HTERT RPE-1 (cell line): ENCODE data around the gene DPY19L1.
"Not testable (repeated sequence)": the region's sequence is repeated elsewhere in the genome, so short reads cannot be mapped to it uniquely, and the experiment has no call there.

Experiments
- in situ Hi-C: fragments of 300-500 bp; cut with MboI; formaldehyde crosslinking; loops from 4 replicates; pipeline ENCODE4 v1.14.3; 2020; ENCODE audit warnings: low sequenced_read_pairs

Gene DPY19L1

DNA sequence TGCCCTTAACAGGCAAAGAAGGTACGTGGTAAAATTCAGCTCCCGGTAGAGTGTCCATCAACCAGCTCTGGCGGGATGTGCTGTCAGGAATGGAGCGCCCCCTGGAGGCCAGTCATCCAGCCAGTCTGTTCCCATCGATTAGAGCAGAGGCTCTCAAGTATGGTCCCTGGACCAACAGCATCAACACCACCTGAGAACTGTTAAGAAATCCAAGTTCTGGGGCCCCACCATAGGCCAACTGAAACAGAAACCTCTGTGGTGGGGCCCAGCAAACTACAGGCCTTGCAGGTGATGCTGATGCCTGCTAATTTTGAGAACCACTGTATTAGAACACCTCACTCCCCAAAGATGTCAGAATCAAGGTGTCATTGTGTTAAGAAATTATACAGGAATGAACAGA, 109.2 kb downstream of the DPY19L1 start:
- in situ Hi-C loops, result no loop called here

DNA sequence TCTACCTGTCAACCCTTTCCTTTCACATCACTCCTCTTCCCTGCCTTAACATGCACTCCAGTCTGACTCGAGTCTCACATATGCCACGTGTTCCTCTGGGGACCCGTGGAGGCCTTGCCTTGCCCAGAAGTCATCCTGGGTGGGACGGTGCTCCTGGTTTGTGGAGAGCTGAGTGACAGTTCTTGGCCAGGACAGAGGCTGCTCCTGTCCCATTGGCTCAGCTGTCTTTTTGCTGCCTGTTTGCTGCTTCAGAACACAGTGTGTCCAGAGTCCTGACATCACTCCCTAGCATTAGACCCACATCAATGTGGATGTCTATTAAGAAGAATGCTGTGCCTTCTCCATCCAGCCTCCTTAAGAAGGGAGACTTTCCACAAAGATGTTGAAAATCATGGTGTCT, 116.8 kb downstream of the DPY19L1 start:
- in situ Hi-C loops, result not testable (repeated sequence)

DNA sequence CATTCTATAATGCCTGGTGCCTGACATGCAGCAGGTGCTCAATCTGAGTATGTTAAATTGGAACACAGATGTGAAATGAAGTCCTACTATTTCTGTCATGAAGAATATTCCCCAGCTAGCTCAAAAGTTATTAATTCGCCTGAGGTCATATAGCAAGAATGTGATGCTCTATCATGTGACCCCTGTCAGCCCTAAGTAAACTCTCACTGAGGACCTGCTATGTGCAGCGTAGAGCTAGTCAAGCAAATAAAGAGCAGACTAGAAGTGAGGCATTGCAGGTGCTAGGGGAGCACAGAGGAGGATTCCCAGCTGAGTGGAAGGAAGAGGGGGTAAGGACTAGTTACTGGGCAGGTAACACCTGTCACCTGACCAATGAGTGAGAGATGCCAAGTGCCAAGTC, 118.2 kb downstream of the DPY19L1 start:
- in situ Hi-C loops, result not testable (repeated sequence)

DNA sequence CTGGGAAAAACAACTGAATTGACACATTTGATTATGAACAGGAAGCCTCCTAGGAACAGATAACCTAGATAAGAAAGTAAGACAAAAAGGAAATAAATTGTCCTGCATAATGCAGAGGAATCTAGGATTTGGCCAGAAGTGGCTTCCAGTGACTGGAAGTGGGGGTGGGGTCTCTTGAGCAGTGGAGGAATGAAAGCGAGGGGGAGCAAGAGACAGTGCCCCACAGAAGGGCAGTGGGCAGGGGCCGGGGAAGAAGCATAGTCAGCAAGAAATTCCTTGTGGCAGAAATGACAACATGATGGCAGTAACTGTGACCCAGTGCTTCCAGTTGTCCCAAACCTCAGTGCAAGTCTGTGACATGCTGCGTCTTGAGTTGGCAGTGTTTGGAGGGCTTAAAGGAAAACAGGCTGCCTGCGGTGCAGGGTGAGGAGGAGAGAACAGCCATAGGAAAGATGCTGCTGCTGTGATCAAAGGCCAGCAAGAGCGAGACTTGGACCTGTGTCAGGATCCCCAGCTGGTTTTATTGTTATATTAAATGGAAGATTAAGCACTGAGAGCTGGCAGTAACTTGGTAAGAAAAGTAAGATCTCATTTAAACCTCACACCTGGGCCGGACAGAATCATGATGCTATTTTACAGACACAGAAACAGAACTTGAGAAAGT, 119.0 kb downstream of the DPY19L1 start:
- in situ Hi-C loops, result not testable (repeated sequence)

DNA sequence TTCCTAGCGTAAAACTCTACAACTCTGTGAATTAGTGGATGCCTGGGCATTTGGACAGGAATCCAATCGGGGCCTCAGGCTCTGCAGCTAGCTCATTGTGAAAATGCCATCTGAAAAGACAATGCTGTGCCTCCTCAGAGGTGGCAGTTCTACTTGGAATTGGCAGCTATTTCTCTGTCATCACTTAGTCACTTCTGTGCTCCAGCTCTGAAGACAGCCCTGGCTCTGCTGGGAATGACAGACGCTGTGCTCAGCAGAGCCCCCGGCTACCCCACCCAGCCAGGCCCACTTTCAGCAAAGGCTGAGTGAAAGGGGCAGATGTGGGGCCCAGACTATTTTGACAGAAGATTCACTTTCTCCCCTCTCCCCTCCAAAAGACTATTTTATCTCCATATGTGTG, 119.8 kb downstream of the DPY19L1 start:
- in situ Hi-C loops, result not testable (repeated sequence)

DNA sequence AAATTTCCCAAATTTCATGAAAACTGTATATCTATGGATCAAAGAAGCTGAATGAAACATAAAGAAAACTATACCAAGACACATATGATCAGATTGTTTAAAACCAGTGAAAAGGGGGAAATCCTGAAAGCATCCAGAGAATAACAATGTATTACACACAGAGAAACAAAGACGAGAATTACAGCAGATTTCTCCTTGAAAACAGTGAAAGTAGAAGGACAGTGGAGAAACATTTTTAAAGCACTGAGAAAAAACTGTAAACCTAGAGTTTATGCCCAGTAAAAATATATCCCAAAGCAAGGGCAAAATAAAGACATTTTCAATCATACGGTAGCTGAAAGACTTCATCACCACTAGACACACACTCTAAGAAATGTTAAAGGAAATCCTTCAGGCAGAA, 121.0 kb downstream of the DPY19L1 start:
- in situ Hi-C loops, result no loop called here

DNA sequence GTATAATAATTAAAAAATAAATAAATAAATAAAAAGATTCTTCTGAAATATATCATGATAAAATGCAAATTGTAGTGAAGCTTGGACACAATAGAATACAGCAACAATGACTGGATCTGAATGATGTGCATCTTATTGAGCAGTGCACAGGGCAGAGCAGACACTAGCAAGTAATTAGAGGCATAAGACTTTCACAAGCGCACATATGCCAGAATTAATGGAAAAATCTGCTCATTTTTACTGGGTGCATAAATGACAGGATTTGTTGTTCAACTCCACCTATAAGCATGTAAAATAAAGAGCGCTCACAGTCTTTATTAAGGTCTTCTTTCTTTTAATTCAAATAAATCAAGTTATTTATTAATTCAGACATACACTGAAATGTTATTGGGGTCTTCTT, 125.0 kb downstream of the DPY19L1 start:
- in situ Hi-C loops, result no loop called here

DNA sequence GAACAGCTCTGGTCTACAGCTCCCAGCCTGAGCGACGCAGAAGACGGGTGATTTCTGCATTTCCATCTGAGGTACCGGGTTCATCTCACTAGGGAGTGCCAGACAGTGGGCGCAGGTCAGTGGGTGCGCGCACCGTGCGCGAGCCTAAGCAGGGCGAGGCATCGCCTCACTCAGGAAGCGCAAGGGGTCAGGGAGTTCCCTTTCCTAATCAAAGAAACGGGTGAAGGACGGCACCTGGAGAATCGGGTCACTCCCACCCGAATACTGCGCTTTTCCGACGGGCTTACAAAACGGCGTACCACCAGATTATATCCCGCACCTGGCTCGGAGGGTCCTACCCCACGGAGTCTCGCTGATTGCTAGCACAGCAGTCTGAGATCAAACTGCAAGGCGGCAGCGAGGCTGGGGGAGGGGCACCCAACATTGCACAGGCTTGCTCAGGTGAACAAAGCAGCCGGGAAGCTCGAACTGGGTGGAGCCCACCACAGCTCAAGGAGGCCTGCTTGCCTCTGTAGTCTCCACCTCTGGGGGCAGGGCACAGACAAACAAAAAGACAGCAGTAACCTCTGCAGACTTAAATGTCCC, 130.9 kb downstream of the DPY19L1 start:
- in situ Hi-C loops, result not testable (repeated sequence)

DNA sequence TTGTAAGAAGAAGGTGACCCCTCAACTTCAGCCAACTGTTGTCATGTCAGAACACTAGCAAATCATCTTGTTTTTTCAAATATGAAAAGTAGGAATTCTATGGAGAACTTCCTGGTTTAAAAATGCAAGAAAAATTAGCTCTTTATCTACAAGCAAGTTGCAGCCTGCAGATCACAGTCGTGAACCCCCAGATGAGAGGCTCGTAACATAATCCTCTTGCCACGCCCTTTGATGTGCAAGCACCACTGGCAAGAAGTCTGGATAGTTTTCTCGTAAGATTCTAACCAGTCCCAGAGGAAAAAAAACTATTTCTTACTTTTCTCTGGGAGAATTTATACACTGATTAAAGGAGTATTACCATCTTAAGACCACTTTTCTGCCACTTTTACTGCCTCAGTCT, 132.3 kb downstream of the DPY19L1 start:
- in situ Hi-C loops, result no loop called here

DNA sequence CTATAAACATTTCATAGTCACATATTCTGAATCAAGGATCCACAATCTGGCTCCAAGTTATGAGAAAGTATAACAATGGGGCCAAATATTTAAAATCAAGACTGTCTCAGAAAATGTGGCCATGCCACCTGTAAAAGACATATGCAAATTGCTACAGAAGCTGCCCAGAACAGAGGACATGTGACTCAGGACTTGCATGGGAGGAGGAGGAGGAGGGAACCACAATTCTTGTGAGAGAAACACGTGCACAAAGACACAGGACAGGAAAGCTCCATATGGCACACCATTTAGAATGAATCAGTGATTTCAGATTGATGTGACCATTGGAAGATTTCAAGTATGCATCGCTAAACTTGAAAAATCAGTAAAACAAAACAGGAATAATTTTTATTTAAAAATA, 133.4 kb downstream of the DPY19L1 start:
- in situ Hi-C loops, result not testable (repeated sequence)

DNA sequence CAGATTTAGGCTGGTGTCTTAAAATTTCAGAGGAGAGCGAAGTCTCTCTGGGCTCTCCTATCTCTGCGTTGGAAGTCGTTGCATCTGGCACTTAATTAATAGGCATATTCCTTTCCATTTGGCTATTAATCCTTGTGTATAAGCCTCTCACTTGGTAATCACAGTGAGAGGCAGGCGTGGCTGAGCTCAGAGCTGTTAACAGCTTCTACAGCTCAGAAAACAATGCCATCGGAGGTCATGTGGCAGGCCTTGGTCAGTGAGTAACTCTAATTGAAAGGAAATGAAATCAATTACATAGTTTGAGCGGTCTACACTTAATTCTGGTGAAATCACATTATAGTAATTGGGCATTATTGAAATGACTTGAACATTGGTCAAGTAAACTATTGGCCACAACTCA, 135.1 kb downstream of the DPY19L1 start:
- in situ Hi-C loops, result no loop called here

DNA sequence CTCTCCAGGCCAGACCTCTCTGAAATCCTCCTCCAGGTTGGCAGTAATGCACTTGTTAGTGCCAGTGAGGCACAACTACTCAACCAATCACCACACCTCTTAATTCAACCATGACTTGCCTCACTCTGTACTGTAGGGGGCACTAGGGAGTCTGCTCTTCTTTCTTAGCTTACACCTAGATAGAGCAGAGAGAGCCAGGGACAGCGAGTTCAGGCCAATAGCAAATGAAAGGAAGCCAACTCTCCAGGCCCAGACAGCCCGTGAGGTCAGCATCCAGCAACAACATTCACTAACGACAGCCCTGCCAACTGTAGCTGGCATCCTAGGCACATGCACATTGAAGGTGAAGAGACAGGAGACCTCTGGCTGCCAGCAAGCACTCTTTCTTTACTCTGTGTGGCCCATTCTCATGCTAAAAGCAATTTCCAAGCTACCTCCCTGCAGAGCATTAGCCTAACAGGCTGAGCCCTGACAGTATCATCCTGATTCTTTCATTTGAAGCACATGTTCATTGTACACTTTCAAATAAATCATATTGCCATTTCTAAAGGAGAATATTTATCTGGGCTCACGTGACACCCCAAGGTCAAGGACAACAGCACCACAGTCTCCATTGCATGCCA, 136.3 kb downstream of the DPY19L1 start:
- in situ Hi-C loops, result no loop called here

DNA sequence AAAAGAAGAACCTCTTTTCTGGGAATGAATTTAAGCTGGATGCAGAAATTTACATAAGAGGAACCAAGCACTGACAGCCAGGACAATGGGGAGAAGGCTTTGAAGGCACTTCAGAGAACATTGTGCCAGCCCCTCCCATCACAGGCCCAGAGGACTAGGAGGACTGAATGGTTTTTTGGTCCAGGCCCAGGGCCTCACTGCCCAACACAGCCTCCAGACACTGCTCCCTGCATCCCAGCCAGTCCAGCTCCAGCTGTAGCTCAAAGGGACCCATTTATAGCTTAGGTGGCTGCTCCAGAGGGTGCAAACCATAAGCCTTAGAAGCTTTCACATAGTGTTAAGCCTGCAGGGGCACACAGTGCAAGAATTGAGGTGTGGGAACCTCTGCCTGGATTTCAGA, 142.1 kb downstream of the DPY19L1 start:
- in situ Hi-C loops, result no loop called here

DNA sequence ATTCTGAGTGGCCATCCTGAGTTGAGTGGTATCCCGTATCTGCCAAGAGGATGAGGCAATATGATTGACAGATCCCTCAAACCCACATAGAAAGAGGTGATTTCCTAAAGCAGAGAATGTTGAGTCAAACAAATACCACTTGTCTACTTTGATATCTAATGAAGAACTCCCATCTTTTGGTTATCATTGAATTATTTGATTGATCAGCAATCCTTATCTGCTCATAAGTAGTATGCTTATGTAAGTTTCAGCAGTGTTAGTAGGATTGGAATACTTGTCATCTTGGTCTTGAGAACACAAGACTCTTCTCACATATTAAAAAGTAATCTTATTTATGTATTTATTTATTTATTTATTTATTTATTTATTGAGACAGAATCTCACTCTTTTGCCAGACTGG, 147.3 kb downstream of the DPY19L1 start:
- in situ Hi-C loops, result no loop called here

DNA sequence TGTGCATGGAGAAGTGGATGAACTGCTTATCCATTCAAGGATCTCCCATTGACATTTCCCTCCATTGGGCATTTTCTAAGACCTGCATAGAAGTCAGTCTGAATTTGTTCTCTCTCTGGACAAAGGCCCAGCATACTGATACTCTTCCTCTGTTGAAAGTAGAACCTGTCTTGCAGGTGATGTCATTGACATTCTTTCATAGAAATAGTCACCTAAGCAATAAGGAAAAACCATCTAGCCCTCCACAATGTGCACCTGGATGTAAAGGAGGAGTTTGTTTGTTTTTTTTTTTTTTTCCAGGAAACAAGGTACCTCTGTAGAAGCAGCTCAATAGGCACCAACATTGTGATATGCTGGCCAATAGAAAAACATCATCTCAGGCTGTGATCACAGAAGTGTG, 150.4 kb downstream of the DPY19L1 start:
- in situ Hi-C loops, result no loop called here

DNA sequence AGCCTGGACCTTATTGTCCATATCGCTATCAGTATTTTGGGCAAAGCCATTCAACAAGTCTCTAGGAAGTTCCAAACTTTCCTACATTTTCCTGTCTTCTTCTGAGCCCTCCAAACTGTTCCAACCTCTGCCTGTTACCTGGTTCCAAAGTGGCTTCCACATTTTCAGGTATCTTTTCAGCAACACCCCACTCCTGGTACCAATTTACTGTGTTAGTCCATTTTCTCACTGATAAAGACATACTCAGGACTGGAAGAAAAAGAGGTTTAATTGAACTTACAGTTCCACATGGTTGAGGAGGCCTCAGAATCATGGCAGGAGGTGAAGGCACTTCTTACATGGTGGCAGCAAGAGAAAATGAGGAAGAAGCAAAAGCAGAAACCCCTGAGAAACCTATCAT, 153.4 kb downstream of the DPY19L1 start:
- in situ Hi-C loops, result not testable (repeated sequence)

DNA sequence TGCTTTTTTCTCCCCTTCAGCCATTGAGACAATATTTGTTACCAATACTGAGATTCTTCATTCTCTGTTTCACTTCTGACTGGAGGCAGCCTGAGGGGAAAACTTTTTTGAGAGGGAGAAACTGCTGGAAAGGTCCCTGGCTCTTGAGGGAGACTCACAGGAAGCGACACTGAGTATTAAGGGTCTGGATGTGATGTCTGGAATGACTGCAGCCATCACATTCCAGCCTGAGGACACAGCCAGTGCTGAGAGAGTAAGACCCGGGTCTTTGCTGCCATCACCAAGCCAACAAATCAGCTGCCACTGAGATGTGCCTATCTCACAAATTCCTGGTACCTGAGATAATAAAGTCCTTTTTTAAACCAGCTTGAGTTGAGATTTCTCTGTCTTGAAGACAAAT, 157.4 kb downstream of the DPY19L1 start:
- in situ Hi-C loops, result no loop called here

DNA sequence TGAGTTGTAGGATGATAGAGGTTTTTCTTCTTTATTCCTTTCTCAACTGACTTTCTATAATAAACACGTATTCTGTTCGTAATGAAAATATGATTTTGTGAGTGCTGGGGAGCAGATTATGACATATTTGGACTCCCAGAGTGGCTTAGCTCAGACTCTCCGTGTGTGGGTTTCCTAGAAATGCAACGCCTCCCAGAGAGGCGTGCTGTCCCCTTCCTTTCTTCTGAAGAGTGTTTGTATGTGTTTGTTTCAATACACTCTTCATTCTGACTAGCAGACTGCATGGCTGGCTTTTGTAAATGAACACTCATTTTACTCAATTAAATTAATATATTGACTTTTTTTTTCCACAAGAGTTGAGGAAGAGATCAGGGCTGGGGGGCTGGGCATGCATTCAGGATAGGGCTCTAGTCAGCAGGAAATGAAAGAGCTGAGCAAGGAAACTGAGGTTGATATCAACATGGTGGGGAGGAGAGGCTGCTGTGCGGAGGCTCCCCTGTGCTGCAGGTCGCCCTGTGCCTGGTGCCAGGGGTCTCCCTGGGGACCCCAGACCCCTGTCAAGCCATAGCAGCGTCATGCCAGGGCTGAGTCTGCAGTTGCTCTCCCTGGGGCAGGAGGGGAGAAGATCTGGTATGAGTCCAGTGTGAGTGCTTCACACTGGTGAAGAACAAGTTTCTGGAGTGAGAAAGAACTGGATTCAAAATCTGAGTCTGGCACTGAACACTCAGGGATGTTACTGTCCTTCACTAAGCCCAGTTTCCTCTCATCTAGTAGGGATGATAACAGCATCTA, 158.1 kb downstream of the DPY19L1 start:
- in situ Hi-C loops, result not testable (repeated sequence)
